Myocyte (in vitro differentiated cells): ENCODE measurements around the gene TAF1B. TPM values are rescaled to one million over a fixed set of nuclear protein-coding genes. Genes with fewer than 3 reads are reported as not detected.

ENCODE experiments used
- DNase-seq: peaks from one replicate; pipeline ENCODE4 v3.0.0-alpha.2; 2012; ENCODE audit warnings: low read depth
- total RNA-seq: library from RNA; depleted of rRNA; stranded (reverse); fragments of >200 nt; gene quantifications from 2 replicates; pipeline ENCODE4 v1.2.3, GENCODE V29; 2014

Gene TAF1B
- total RNA-seq, 1 donor from 2014 or later: 7.0 TPM

DNA sequence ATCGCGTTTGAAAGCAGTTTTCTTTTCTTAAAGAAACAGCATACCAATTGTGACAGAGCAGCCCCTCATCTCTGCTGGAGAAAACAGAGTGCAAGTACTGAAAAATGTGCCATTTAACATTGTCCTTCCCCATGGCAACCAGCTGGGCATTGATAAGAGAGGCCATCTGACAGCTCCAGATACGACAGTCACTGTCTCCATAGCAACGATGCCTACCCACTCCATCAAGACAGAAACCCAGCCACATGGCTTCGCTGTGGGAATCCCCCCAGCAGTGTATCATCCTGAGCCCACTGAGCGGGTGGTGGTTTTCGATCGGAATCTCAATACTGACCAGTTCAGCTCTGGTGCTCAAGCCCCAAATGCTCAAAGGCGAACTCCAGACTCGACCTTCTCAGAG, 117.7 kb downstream of the TAF1B start:
- DNase-seq: no peak

DNA sequence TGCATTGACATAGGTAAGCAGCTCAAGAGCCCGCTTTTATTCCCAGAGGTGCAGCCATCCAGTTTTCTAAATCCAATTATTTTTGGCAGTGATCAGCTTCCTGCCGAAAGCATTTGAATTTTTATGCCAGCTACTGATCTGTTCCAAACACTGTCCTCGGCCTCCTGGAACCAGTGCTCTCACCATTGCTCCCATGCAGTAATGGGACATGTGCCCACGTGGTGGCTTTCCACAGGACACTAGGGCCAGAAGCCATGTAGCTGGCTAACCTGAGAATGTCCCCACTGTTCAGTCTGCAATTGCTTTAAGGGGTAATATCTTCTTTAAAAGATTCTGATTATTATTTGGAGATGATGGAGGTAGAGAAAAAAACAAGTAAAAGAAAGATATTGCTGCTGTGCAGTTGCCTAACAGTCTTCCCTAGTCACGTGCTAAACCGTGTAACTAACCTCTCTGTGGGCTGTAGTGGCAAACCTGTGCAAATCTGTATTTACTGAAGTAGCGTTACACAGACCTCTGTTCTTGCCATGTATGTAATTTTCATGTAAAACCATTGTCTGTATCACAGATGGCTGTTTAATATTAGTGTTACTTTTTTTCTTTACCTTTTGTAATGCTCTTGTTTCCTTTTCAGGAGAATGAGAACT, 121.2 kb downstream of the TAF1B start:
- no peak for DNase-seq

- no peak for DNase-seq
Observed at GRCh38 chr2:9965119-9965822, 122.0 kb downstream of the TAF1B start.

- no peak for DNase-seq
Observed at GRCh38 chr2:9966491-9967022, 123.3 kb downstream of the TAF1B start.

- DNase-seq: no peak
Observed at GRCh38 chr2:9967053-9967775, 123.9 kb downstream of the TAF1B start.

DNA sequence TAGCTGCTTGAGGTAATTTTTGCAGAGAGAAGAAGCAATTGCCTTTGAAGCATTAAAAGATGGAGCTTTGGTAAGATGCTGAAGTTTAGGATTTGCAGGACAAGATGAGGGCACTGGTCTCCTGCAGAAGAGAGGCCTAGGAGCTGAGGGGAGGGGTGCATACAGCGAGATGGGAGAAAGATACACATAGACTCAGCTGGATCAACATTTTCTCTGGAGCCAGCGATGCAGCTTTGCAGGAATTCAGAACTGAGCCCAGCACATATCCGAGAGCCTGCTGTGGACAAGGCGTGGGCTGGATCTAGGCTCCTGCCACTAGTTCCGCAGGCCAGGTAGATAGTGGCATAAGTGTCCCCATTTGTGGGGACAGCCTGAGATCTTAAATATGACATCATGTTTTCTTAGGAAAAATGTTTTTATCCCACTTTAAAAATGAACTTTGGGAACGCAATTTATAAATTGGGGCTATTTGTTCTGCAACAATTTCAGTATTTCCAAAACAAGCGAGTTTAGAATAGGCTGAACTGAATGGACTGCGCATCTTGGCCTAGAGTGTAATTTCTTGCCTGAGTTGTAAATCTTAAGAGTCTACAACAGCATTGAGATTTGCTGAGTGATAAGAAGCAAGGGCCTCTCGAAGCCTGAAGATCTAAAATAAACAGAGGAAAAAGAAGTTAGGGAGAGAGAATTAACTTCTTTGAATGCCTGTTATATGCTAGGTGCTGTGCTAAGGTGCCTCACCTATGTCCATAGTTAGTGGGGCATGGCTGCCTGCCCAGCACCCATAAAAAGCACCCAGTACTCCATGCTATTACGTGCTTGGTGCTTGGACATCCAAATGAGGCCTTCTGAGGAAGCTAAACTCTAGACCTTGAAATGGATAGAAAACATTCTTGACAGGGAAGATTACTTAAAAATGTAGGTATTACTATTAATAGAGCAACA, 125.6 kb downstream of the TAF1B start:
- DNase-seq: no peak

DNA sequence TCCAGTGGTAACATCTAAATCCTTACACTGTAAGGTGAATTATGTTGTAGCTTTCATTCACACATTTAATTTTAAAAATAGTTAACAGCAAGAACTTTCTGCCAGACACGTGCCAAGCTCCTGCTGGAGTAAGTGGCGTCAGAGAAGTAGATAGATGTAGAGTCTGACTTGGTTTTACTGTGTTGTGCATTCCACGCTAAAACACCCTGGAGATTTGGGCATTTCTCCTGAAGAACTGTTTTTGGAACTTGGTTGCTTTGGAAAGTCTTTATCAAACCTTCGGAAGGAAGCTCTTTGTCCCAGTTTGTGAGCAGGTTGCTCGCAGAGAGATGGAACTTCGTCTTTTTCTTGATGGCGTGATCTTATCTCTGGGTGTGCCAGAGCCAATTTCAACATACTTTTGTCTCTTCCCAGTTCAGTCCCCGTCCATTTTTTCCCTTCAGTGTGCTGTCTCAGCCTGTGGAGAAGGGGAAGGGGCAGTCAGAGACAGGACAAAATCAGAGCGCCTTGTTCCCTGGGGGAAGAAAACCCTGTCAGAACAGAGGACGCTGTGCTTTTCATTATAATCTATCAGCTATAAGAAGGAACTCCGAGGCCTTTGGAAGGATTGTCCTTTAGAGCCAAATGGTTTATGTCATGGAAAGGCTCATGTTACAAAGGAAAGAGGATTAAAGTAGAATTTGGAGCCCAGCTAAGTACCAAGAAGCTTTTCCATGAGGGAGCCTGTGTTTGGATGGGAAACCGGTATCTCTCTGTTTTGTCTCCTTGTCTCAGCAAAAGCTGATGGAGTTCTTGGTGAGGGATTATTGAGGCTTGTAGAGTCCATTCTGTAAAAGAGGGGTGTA, 127.1 kb downstream of the TAF1B start:
- no peak for DNase-seq

DNA sequence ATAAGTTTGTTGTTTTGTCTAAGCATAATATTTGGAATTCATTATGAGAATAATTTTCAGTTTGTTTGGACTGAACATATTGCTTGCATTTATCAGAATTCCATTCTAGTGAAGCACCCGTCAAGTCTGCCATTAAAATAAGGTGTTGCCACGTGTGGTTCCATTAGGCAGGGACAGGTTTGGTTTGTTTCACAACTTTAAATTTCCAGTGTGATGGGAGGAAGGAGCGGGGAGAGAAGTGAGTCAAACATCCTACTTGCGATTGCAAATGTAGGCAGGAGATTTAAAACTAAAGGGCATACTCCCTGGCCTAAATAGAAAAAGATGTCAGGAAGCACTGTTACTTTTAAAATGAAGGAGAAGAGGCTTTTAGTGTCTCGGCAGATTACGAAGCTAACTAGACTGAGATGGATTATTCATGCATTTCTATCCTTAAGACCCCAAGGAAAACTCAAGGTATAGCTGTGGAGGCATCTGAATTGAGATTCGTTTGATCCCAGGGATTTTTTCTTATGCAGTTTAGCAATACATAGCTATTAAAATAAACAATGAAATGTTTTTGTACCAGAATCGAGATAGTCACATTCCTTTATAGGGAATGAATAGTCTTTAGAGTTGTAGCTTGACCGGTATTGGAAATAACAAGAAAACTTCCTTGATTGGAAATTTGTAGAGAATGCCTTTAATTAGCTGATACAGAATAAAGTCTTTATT, 128.0 kb downstream of the TAF1B start:
- no peak for DNase-seq

DNA sequence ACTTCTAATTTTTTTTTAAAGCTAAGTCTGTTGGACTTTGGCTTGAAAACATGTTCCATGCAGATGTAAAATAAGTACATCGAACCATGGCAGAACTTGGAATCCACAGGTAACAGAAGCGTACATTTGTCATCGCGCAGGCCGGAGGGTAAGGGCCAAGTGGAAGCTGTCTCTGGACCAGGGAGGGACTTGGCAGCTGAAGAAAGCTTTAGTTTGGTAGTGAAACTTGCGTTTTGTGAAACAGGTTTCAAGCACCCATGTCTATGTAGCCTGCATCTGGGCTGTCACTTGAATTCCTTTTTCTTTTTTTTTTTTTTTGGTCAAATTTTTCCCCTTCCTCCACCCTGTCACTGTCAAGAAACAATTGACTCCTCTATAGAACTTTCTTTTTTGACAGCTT, 128.6 kb downstream of the TAF1B start:
- DNase-seq: no peak

GRCh38 chr2:9972621-9973479, 129.6 kb downstream of the TAF1B start:
- DNase-seq: peak; percentile 28

- DNase-seq: no peak
Observed at GRCh38 chr2:9973690-9974089, 130.4 kb downstream of the TAF1B start.

DNA sequence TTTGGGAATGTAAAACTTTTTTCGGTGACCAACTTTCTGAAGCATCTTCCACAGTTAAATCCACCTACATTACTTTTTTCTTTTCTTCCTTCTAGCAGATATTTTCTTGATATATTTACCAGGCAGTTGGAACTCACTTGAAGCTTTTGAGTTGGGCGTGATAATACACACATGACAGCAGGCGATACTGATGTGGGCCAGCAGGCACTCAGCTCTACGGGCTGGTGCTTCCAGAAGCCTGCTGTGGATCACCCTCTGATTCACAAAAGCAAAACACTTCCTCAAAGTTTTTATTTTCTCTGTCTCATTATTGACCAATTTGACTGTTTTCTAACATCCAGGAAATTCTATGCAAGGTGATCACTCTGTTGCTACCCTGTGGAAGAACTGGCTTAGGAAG, 131.1 kb downstream of the TAF1B start:
- DNase-seq: no peak

DNA sequence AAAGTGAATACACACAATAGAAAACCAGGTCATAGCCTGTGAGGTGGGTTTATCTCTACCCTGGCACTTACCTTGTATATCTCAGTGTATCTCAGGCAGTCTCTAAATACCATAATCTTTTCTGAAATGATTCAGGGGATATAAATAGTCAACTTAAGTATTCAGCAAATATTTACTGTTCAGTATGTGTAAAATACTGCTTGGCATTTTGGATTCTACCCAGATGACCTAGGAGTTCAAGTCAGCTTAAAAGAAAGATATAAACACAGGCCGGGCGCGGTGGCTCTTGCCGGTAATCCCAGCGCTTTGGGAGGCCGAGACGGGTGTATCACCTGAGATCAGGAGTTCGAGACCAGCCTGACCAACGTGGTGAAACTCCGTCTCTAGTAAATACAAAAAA, 132.1 kb downstream of the TAF1B start:
- no peak for DNase-seq

- peak; percentile 78 for DNase-seq
Observed at GRCh38 chr2:9975805-9976447, 132.7 kb downstream of the TAF1B start.

- no peak for DNase-seq
Observed at GRCh38 chr2:9979977-9980376, 136.7 kb downstream of the TAF1B start.

DNA sequence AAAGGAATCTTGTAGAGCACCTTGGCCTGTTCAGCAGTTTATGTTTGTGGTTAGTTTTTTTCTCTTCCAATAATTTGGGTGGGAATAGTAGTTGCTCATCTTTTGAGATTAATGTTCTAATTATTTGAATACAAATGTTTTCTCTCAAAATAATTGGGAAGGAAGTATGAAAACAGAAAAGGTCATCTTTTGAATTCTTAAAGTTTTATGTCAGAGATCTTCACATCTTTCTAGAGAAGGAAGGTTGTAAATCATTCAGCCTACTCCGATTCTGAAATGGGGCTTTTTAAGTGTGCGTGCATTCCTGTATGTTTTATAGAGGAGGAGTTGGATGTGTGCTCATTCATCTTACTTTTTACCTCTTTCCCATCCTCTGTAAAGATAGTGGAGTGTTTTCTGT, 137.2 kb downstream of the TAF1B start:
- no peak for DNase-seq

DNA sequence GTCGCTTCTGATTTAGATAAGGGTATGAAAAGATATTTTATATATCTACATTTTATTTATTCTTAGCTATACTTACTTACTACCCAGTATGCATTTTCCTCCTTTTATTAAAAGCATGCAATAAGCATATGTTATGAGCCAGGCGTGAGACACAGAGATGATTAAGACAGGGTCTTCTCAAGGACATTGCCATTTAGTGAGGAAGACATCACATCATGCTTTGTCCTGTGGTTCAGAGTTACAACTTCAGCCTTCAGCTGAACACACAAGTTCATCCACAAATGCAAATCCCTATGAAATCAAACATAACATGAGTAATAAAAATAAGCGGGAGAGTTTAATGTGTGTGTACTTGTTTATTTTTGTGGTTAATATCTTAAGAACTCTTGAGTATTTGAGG, 138.4 kb downstream of the TAF1B start:
- DNase-seq: no peak

GRCh38 chr2:9982248-9982647, 139.0 kb downstream of the TAF1B start:
- peak; percentile 68 for DNase-seq
